RWPE2 (cell line): Measurements from ENCODE around the gene GSTA4.
"Not testable (repeated sequence)": the region's sequence is repeated elsewhere in the genome, so short reads cannot be mapped to it uniquely, and the experiment has no call there.

ENCODE experiments used
- ATAC-seq: fragments of 200-7000 bp; cut with Tn5 transposase; 3 replicates; pipeline ENCODE4 v1.9.1; 2021; ENCODE audit warnings: low read depth
- DNase-seq: peaks from one replicate; pipeline ENCODE4 v3.0.0-alpha.2; 2020; ENCODE audit warnings: low spot score
- H3K27ac ChIP-seq: fragments of 450-650 bp; 2 replicates; pipeline ENCODE4 v1.5.1; 2017; ENCODE audit warnings: mild to moderate bottlenecking; ENCODE audit not compliant: poor library complexity, severe bottlenecking
- H3K27me3 ChIP-seq: fragments of 250-450 bp; sonication (Bioruptor Pico); 2 replicates; pipeline ENCODE4 v1.5.1; 2021; ENCODE audit warnings: mild to moderate bottlenecking, moderate library complexity; ENCODE audit not compliant: insufficient read depth, poor library complexity, severe bottlenecking
- H3K36me3 ChIP-seq: fragments of 250-450 bp; sonication (Bioruptor Pico); 2 replicates; pipeline ENCODE4 v1.5.1; 2020; ENCODE audit warnings: low read depth, mild to moderate bottlenecking, moderate library complexity
- H3K4me1 ChIP-seq: fragments of 250-450 bp; sonication (Bioruptor Pico); 2 replicates; pipeline ENCODE4 v1.5.1; 2021; ENCODE audit warnings: mild to moderate bottlenecking, moderate library complexity; ENCODE audit not compliant: insufficient read depth, poor library complexity, severe bottlenecking
- H3K4me3 ChIP-seq: fragments of 250-450 bp; sonication (Bioruptor Pico); 2 replicates; pipeline ENCODE4 v1.5.1; 2021; ENCODE audit warnings: mild to moderate bottlenecking, moderate library complexity; ENCODE audit not compliant: severe bottlenecking
- H3K9me3 ChIP-seq: fragments of 250-450 bp; sonication (Bioruptor Pico); 2 replicates; pipeline ENCODE4 v1.5.1; 2021; ENCODE audit warnings: mild to moderate bottlenecking, moderate library complexity; ENCODE audit not compliant: severe bottlenecking
- CTCF ChIP-seq: fragments of 450-650 bp; IDR thresholded peaks from one replicate; pipeline ENCODE4 v1.5.1; 2017; ENCODE audit warnings: mild to moderate bottlenecking, moderate library complexity; ENCODE audit not compliant: poor library complexity, severe bottlenecking

The GSTA4 gene

GRCh38 chr6:52995089-52995912 is at the start of gene GSTA4:
Gene GSTA4, minus strand, starts transcription at chr6:52995284. Its CDS starts 1,041 bp downstream, at chr6:52994243.
- peak within 1 kb of the TSS; percentile 46 for H3K4me3 ChIP-seq
- not testable (repeated sequence) for H3K27me3 ChIP-seq, H3K36me3 ChIP-seq, H3K9me3 ChIP-seq
- ATAC-seq (peak; percentile 93), DNase-seq (peak; percentile 96)
- H3K4me1 ChIP-seq = peaks cover 25% of the 10 kb centered on the region
- H3K27ac ChIP-seq = peak within 1 kb of the TSS; percentile 77
- TF ChIP-seq CTCF = peak; percentile 85

GRCh38 chr6:53044572-53044971 is 49.5 kb upstream of the GSTA4 start:
- Histone ChIP-seq H3K27me3 (no peaks in the 10 kb centered on the region), H3K4me3 (no peak overlapping the region), H3K9me3 (no peaks in the 10 kb centered on the region), H3K4me1 (peaks cover 46% of the 10 kb centered on the region), H3K27ac (peak overlapping the region; percentile 84), H3K36me3 (peaks cover 14% of the 10 kb centered on the region)
- ATAC-seq = no peak
- no peak for TF ChIP-seq CTCF
- no peak for DNase-seq

- H3K27ac ChIP-seq = peak overlapping the region; percentile 84
- no peak for TF ChIP-seq CTCF
- H3K4me1 ChIP-seq = peaks cover 46% of the 10 kb centered on the region
- peaks cover 14% of the 10 kb centered on the region for H3K36me3 ChIP-seq
- DNase-seq = no peak
- H3K4me3 ChIP-seq = no peak overlapping the region
- no peaks in the 10 kb centered on the region for H3K9me3 ChIP-seq
- ATAC-seq = no peak
- H3K27me3 ChIP-seq = no peaks in the 10 kb centered on the region
These were observed 49.0 kb upstream of the GSTA4 start for GRCh38 chr6:53044071-53044470.

GRCh38 chr6:53043581-53043980 is 48.5 kb upstream of the GSTA4 start:
- no peaks in the 10 kb centered on the region for H3K9me3 ChIP-seq
- no peak overlapping the region for H3K4me3 ChIP-seq
- TF ChIP-seq CTCF = no peak
- peak overlapping the region; percentile 84 for H3K27ac ChIP-seq
- no peaks in the 10 kb centered on the region for H3K27me3 ChIP-seq
- H3K4me1 ChIP-seq = peaks cover 41% of the 10 kb centered on the region
- peak; percentile 30; the same call in 1 of the 3 replicates for ATAC-seq
- H3K36me3 ChIP-seq = peaks cover 14% of the 10 kb centered on the region
- no peak for DNase-seq

GRCh38 chr6:53042112-53042511 is 47.0 kb upstream of the GSTA4 start:
- H3K27me3 ChIP-seq = no peaks in the 10 kb centered on the region
- H3K4me1 ChIP-seq = peaks cover 33% of the 10 kb centered on the region
- peaks cover 14% of the 10 kb centered on the region for H3K36me3 ChIP-seq
- DNase-seq = no peak
- peak; percentile 96 for ATAC-seq
- no peak overlapping the region for H3K4me3 ChIP-seq
- TF ChIP-seq CTCF = no peak
- no peaks in the 10 kb centered on the region for H3K9me3 ChIP-seq
- peak overlapping the region; percentile 84 for H3K27ac ChIP-seq
